Tibial nerve (tissue), 4 donors: ENCODE results near the gene RHOC.

Experiments used
- EP300 ChIP-seq, 2 donors: sonication (generic); formaldehyde crosslinking; IDR thresholded peaks; one replicate each; pipeline ENCODE4 v1.6.1; 2017; ENCODE audit warnings: antibody characterized with exemption in 2 of 2, mild to moderate bottlenecking in 1 of 2
- POLR2A ChIP-seq, 2 donors: fragments of 450-650 bp; IDR thresholded peaks; one replicate each; pipeline ENCODE4 v1.6.1; 2017; ENCODE audit warnings: antibody characterized with exemption in 2 of 2, mild to moderate bottlenecking in 2 of 2, moderate library complexity in 2 of 2
- TF ChIP-seq, protein P1 (sequence below), 5 experiments: fragments of 200-600 bp in 3 of 5; fragments of 450-650 bp in 2 of 5; sonication (generic) in 3 of 5; IDR thresholded peaks; one replicate each; pipeline ENCODE4 v1.5.1; 2016 to 2019; ENCODE audit warnings: antibody characterized with exemption in 5 of 5, mild to moderate bottlenecking in 3 of 5, moderate library complexity in 2 of 5

DNA sequence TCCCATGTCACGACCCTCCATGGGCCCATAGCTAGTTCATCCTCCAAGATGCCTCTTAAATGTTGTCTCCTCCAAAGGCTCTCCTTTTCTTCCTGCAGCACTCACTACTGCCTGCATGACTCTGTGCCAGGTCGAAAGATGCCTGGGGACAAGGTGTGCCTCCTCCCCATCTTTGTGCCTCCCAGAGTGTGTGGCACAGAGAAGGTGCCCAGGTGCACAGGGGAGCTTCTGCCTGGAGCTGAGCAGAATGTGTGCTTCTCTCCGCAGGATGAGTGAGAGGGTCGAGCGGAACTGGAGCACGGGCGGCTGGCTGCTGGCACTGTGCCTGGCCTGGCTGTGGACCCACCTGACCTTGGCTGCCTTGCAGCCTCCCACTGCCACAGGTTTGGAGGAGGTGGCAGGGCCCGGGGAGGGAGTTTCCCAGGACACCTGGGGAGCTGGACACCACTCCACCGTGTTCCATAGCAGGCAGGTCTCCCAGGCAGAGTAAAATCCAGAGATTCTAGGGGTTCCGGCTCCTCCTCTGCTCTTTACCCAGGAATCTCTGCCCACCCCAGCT, 15.1 kb upstream of the RHOC start:
- no peak for TF ChIP-seq POLR2A (IDR thresholded peaks at IDR 0.05)
- no peak for TF ChIP-seq EP300 (IDR thresholded peaks at IDR 0.05)
- TF ChIP-seq, protein P1, sequence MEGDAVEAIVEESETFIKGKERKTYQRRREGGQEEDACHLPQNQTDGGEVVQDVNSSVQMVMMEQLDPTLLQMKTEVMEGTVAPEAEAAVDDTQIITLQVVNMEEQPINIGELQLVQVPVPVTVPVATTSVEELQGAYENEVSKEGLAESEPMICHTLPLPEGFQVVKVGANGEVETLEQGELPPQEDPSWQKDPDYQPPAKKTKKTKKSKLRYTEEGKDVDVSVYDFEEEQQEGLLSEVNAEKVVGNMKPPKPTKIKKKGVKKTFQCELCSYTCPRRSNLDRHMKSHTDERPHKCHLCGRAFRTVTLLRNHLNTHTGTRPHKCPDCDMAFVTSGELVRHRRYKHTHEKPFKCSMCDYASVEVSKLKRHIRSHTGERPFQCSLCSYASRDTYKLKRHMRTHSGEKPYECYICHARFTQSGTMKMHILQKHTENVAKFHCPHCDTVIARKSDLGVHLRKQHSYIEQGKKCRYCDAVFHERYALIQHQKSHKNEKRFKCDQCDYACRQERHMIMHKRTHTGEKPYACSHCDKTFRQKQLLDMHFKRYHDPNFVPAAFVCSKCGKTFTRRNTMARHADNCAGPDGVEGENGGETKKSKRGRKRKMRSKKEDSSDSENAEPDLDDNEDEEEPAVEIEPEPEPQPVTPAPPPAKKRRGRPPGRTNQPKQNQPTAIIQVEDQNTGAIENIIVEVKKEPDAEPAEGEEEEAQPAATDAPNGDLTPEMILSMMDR (IDR thresholded peaks at IDR 0.05): no peak
